B cell (primary cell): ENCODE results near the gene ENKUR.

ENCODE experiments used
- CTCF ChIP-seq: fragments of 200-600 bp; IDR thresholded peaks from one replicate; pipeline ENCODE4 v1.8.0; 2022; ENCODE audit warnings: antibody characterized with exemption, mild to moderate bottlenecking
- EZH2 ChIP-seq: IDR thresholded peaks from 2 replicates; pipeline ENCODE4 v1.6.1; 2012; ENCODE audit warnings: borderline replicate concordance, low read depth, mild to moderate bottlenecking, moderate library complexity, low read length; ENCODE audit not compliant: insufficient read depth, poor library complexity, severe bottlenecking

GRCh38 chr10:25056726-25057125, 40.8 kb upstream of the ENKUR start:
- no peak for TF ChIP-seq CTCF
- TF ChIP-seq EZH2, result no peak
